A549 (cell line): ENCODE results near the gene CMIP. TPM values are rescaled to one million over a fixed set of nuclear protein-coding genes. Genes with fewer than 3 reads are reported as not detected.

Experiments
- ATAC-seq, 2 experiments: fragments of 200-7000 bp in 1 of 2; fragments of >200 bp in 1 of 2; cut with Nextera tagmentation in 1 of 2; cut with Tn5 transposase in 1 of 2; 3 replicates each; pipeline versions ENCODE4 v1.8.0 to v1.9.1; 2018 to 2020; ENCODE audit warnings: mild to moderate bottlenecking in 1 of 2, moderate library complexity in 1 of 2
- CTCF ChIA-PET: fragments of 300-600 bp; sonication (Branson Sonifier 250); formaldehyde crosslinking; extraction: SDS; loops from one replicate; lab custom pipeline; 2021; ENCODE audit warnings: antibody characterized with exemption, inconsistent platforms; lab: Yijun Ruan, JAX
- POLR2A ChIA-PET: fragments of 350-600 bp; formaldehyde crosslinking; extraction: SDS; loops from one replicate; lab custom pipeline; 2021; ENCODE audit warnings: antibody characterized with exemption, inconsistent platforms; lab: Yijun Ruan, JAX
- DNase-seq, 2 experiments: peaks; one replicate each; pipeline versions ENCODE4 v3.0.0 to v3.0.0-alpha.2; 2011 to 2016; ENCODE audit warnings: low read depth in 1 of 2, low spot score in 1 of 2
- FAIRE-seq: peaks from 2 replicates; lab custom pipeline; 2011; peaks lifted over from hg19 to GRCh38; lab: Jason Lieb, UNC
- H3K27ac ChIP-seq, 2 experiments: fragments of >200 bp; sonication (Bioruptor Twin); formaldehyde crosslinking; 3 replicates each; pipeline ENCODE4 v1.5.1; 2016 to 2017
- H3K4me1 ChIP-seq: fragments of >200 bp; sonication (Bioruptor Twin); formaldehyde crosslinking; 3 replicates; pipeline ENCODE4 v1.6.1; 2016
- H3K4me2 ChIP-seq: fragments of >200 bp; sonication (Bioruptor Twin); formaldehyde crosslinking; 3 replicates; pipeline ENCODE4 v1.6.1; 2016
- H3K4me3 ChIP-seq: fragments of >200 bp; sonication (Bioruptor Twin); formaldehyde crosslinking; 3 replicates; pipeline ENCODE4 v1.5.1; 2016
- H3K9me3 ChIP-seq: fragments of >200 bp; sonication (Bioruptor Twin); formaldehyde crosslinking; 3 replicates; pipeline ENCODE4 v1.6.1; 2016
- CEBPB ChIP-seq, 2 experiments: fragments of >200 bp in 1 of 2; sonication (Bioruptor Twin) in 1 of 2; formaldehyde crosslinking in 1 of 2; IDR thresholded peaks; 2 replicates each; pipeline ENCODE4 v1.6.1; 2012 to 2016
- CHD4 ChIP-seq: fragments of 200-600 bp; sonication (generic); IDR thresholded peaks from 2 replicates; pipeline ENCODE4 v1.6.1; 2016; ENCODE audit warnings: antibody characterized with exemption, mild to moderate bottlenecking, borderline replicate concordance
- EHF ChIP-seq: fragments of 250-450 bp; sonication (Bioruptor Pico); IDR thresholded peaks from 2 replicates; pipeline ENCODE4 v1.5.0; 2020; ENCODE audit warnings: mild to moderate bottlenecking
- ESRRA ChIP-seq: fragments of 150-350 bp; IDR thresholded peaks from 2 replicates; pipeline ENCODE4 v1.6.1; 2014; ENCODE audit warnings: mild to moderate bottlenecking, low read length, borderline replicate concordance
- FOSL2 ChIP-seq, 2 experiments: fragments of 450-650 bp in 1 of 2; fragments of >200 bp in 1 of 2; sonication (Bioruptor Twin) in 1 of 2; formaldehyde crosslinking; IDR thresholded peaks; 2 replicates each; pipeline versions ENCODE4 v1.5.0 to v1.6.1; 2016 to 2020; ENCODE audit warnings: mild to moderate bottlenecking in 1 of 2, moderate library complexity in 1 of 2
- GATA3 ChIP-seq: IDR thresholded peaks from 2 replicates; pipeline ENCODE4 v1.6.1; 2012; ENCODE audit warnings: borderline replicate concordance
- HDAC2 ChIP-seq: fragments of 200-600 bp; sonication (generic); IDR thresholded peaks from 2 replicates; pipeline ENCODE4 v1.6.1; 2016
- HOXB13 ChIP-seq: fragments of 250-450 bp; sonication (Bioruptor Pico); IDR thresholded peaks from 2 replicates; pipeline ENCODE4 v1.5.0; 2020; ENCODE audit warnings: low read depth, mild to moderate bottlenecking, moderate library complexity
- JUN ChIP-seq, 2 experiments: fragments of >200 bp; sonication (Bioruptor Twin); formaldehyde crosslinking; IDR thresholded peaks; 2 replicates in 1 of 2; 3 replicates in 1 of 2; pipeline ENCODE4 v1.6.1; 2016 to 2017
- JUNB ChIP-seq: fragments of >200 bp; sonication (Bioruptor Twin); formaldehyde crosslinking; IDR thresholded peaks from 2 replicates; pipeline ENCODE4 v1.6.1; 2016
- MAFK ChIP-seq: fragments of 450-650 bp; IDR thresholded peaks from 2 replicates; pipeline ENCODE4 v1.6.1; 2014; ENCODE audit not compliant: partially characterized antibody
- MAZ ChIP-seq: fragments of 150-350 bp; IDR thresholded peaks from 2 replicates; pipeline ENCODE4 v1.6.1; 2014; ENCODE audit warnings: antibody characterized with exemption, low read depth, low read length, borderline replicate concordance
- MYC ChIP-seq: IDR thresholded peaks from 2 replicates; pipeline ENCODE4 v1.6.1; 2012; ENCODE audit warnings: mild to moderate bottlenecking, inconsistent platforms, low read length, improper control_type of control experiment, borderline replicate concordance
- NPAS2 ChIP-seq: fragments of 250-450 bp; sonication (Bioruptor Pico); IDR thresholded peaks from 2 replicates; pipeline ENCODE4 v1.8.0; 2022; ENCODE audit warnings: mild to moderate bottlenecking, moderate library complexity, borderline replicate concordance
- NR3C1 ChIP-seq: fragments of >200 bp; sonication (Bioruptor Twin); formaldehyde crosslinking; IDR thresholded peaks from 3 replicates; pipeline ENCODE4 v1.6.1; 2017
- PHF8 ChIP-seq: fragments of 200-600 bp; sonication (generic); IDR thresholded peaks from 2 replicates; pipeline ENCODE4 v1.6.1; 2016; ENCODE audit warnings: low read depth, mild to moderate bottlenecking, antibody characterized with exemption, moderate library complexity, borderline replicate concordance
- POLR2A ChIP-seq: IDR thresholded peaks from 2 replicates; pipeline ENCODE4 v1.6.1; 2012; ENCODE audit warnings: mild to moderate bottlenecking, low read length
- RCOR1 ChIP-seq: fragments of 150-350 bp; IDR thresholded peaks from 2 replicates; pipeline ENCODE4 v1.6.1; 2014; ENCODE audit warnings: antibody characterized with exemption, low read length, low read depth
- SREBF2 ChIP-seq: fragments of 450-650 bp; IDR thresholded peaks from 2 replicates; pipeline ENCODE4 v1.6.1; 2014; ENCODE audit warnings: mild to moderate bottlenecking, moderate library complexity
- TFCP2L1 ChIP-seq: fragments of 250-450 bp; sonication (Bioruptor Pico); IDR thresholded peaks from 2 replicates; pipeline ENCODE4 v1.5.0; 2021; ENCODE audit warnings: mild to moderate bottlenecking
- ZC3H11A ChIP-seq: fragments of 450-650 bp; IDR thresholded peaks from 2 replicates; pipeline ENCODE4 v1.6.1; 2014; ENCODE audit warnings: antibody characterized with exemption, mild to moderate bottlenecking
- ZFP36 ChIP-seq: fragments of 450-650 bp; IDR thresholded peaks from 2 replicates; pipeline ENCODE4 v1.6.1; 2014; ENCODE audit warnings: borderline replicate concordance; ENCODE audit not compliant: partially characterized antibody
- ZSCAN20 ChIP-seq: fragments of 250-450 bp; sonication (Bioruptor Pico); IDR thresholded peaks from 2 replicates; pipeline ENCODE4 v1.8.0; 2022; ENCODE audit warnings: mild to moderate bottlenecking, moderate library complexity
- WGBS: methylation state at CpG from one replicate; pipeline ENCODE4 v1.1.6; 2017; ENCODE audit errors: missing lambda C conversion rate; 5-methylcytosine and 5-hydroxymethylcytosine counted together
- polyA plus RNA-seq, 4 experiments: library from polyadenylated mRNA; depleted of rRNA in 3 of 4; stranded (reverse); fragments of >200 nt; fragmentation: RNase III in 1 of 4; extraction: RNeasy Plus Mini Kit Qiagen cat#74134 plus additional on column Dnase treatment in 1 of 4; gene quantifications; 2 replicates in 3 of 4; 3 replicates in 1 of 4; pipeline ENCODE4 v1.2.3, GENCODE V29; 2011 to 2017
- TF ChIP-seq, protein P1 (sequence below): fragments of >200 bp; sonication (Bioruptor Twin); formaldehyde crosslinking; IDR thresholded peaks from 3 replicates; pipeline ENCODE4 v1.5.1; 2016
- TF ChIP-seq, protein P2 (sequence below): fragments of 250-450 bp; sonication (Bioruptor Pico); IDR thresholded peaks from 2 replicates; pipeline ENCODE4 v1.5.0; 2021; ENCODE audit warnings: mild to moderate bottlenecking, moderate library complexity, borderline replicate concordance

Gene CMIP
- polyA plus RNA-seq, 2 of the 4 experiments (the other 2 are of a cell fraction): 21.6 to 125 TPM

DNA sequence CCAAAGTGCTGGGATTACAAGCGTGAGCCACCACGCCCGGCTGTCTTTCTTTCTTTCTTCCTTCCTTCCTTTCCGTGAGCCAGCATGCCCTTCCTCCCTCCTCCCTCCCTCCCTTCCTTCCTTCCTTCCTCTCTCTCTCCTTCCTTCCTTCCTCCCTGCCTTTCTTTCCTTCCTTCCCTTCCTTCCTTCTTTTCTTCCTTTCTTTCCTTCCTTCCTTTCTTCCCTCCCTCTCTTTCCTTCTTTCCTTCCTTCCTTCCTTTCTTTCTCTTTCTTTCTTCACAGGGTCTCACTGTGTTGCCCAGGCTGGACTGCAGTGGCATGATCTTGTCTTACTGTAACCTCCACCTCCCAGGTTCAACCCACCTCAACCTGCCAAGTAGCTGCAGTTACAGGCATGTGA lies 283.8 kb downstream of the CMIP start:
- no peak for TF ChIP-seq RCOR1
- no peak for TF ChIP-seq NR3C1
- no peak for TF ChIP-seq SREBF2
- no peak for TF ChIP-seq CEBPB (IDR thresholded peaks at IDR 0.05)
- TF ChIP-seq MYC: no peak
- no peak for TF ChIP-seq ZC3H11A
- no peak for TF ChIP-seq ZFP36
- TF ChIP-seq EHF (CRISPR knock-in tag): no peak
- TF ChIP-seq CHD4: no peak
- 96% methylated on average over 4 of the region's 4 CpGs for WGBS
- Histone ChIP-seq H3K4me2 (no peak overlapping the region), H3K4me1 (peaks cover 27% of the 10 kb centered on the region), H3K9me3 (no peaks in the 10 kb centered on the region), H3K4me3 (no peak overlapping the region), H3K27ac (peak overlapping the region; percentile 84 to 91)
- DNase-seq (no peak), FAIRE-seq (no peak), ATAC-seq (no peak)
- POLR2A ChIA-PET: no interaction called here
- CTCF ChIA-PET: interaction anchor here (1.6 to 2.0 kb wide), 3 partner anchors 15 to 363 kb away, joined by 3 to 8 read pairs (median 7); no protein-coding TSS in a partner anchor

DNA sequence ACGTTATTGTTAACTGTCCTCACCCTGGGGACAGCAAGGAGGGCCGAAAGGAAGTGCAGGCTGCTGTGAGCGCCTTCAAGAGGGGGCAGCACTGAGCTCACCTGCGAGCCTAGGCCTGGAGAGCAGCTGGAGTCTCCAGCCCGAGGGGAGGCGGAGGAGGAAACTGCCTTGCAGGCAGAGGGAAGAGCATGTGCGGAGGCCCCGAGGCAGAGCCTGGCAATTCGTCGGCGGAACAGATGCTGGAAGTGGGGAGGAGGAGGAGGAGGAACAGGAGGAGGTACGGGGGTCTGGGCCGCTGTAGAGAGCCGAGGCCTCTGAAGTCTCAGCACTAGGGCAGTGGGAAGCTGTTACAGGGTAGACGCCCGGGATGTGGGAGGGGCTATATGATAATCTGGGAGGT lies 284.8 kb downstream of the CMIP start:
- ChIA-PET CTCF (interaction anchor here (1.0 to 2.2 kb wide), 18 partner anchors 8 to 364 kb away, joined by 3 to 12 read pairs (median 4); no protein-coding TSS in a partner anchor), POLR2A (no interaction called here)
- H3K4me3 ChIP-seq: no peak overlapping the region
- no peak for TF ChIP-seq GATA3
- TF ChIP-seq EHF (CRISPR knock-in tag): no peak
- TF ChIP-seq SREBF2: no peak
- TF ChIP-seq MAZ: no peak
- TF ChIP-seq, protein P1, sequence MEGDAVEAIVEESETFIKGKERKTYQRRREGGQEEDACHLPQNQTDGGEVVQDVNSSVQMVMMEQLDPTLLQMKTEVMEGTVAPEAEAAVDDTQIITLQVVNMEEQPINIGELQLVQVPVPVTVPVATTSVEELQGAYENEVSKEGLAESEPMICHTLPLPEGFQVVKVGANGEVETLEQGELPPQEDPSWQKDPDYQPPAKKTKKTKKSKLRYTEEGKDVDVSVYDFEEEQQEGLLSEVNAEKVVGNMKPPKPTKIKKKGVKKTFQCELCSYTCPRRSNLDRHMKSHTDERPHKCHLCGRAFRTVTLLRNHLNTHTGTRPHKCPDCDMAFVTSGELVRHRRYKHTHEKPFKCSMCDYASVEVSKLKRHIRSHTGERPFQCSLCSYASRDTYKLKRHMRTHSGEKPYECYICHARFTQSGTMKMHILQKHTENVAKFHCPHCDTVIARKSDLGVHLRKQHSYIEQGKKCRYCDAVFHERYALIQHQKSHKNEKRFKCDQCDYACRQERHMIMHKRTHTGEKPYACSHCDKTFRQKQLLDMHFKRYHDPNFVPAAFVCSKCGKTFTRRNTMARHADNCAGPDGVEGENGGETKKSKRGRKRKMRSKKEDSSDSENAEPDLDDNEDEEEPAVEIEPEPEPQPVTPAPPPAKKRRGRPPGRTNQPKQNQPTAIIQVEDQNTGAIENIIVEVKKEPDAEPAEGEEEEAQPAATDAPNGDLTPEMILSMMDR: no peak
- TF ChIP-seq HDAC2: no peak
- TF ChIP-seq NPAS2: no peak
- no peak for TF ChIP-seq MAFK
- H3K27ac ChIP-seq: peak overlapping the region; percentile 84 to 91
- FAIRE-seq (no peak), DNase-seq (no peak), ATAC-seq (no peak)
- H3K4me2 ChIP-seq: no peak overlapping the region; the same call in 2 of the 3 replicates
- WGBS: 91% methylated on average over 16 of the region's 16 CpGs
- H3K4me1 ChIP-seq: peaks cover 27% of the 10 kb centered on the region
- H3K9me3 ChIP-seq: no peaks in the 10 kb centered on the region

DNA sequence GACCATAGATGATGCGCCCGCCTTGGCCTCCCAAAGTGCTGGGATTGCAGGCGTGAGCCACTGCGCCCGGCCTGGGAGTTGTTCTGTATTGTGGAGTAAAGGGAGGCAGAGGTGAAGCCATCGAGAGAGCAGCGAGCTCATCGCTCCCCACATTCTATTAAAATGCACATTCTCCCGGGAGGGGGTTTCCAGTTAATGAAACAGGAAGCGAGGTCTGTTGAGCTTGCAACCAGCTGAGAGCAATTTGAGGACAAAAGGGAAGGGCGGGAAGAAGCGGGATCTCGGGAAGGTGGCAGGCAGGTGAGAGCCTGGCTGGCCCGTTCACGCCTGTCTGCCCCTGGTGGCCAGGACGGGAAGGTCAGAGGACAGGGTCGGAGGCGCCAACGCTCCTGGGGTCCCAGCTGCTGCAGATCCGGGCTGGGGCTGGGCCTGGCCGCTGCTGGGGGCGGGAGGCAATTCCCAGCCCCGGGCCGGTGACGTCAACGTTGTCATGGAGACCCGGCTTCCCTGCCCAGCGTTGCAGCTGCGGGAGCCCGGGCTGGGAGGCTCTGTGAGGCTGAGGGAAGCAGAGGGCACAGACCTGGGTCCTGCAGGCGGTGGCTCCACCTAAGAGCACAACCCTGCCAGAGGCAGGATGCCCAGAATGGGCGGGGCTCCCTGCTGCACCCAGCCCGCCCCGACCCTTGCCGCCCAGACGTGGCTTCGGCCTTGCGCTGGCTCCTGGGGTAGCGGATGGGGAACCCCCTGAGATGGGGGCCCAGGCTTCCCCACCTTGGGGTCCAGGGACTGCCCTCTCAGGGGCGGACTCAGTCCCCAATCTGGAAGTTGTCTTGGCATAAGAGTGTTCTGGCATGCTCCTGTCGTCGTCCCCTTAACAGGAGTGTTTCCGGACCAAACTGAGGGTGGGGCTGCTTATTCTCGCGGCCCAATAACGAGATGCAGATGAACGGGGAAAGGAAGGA lies 285.8 kb downstream of the CMIP start:
- ChIA-PET POLR2A (interaction anchor here (0.7 to 0.8 kb wide), 2 partner anchors 19 to 327 kb away, joined by 3 to 5 read pairs; no protein-coding TSS in a partner anchor), CTCF (interaction anchor here (0.7 to 2.2 kb wide), 20 partner anchors 10 to 695 kb away, joined by 3 to 12 read pairs (median 4); partner anchors contain the start of gene ATMIN)
- H3K27ac ChIP-seq: peak overlapping the region; percentile 84 to 91
- DNase-seq (peak; percentile 95), ATAC-seq (peak; percentile 97), FAIRE-seq (no peak)
- no peaks in the 10 kb centered on the region for H3K9me3 ChIP-seq
- peaks cover 26% of the 10 kb centered on the region for H3K4me1 ChIP-seq
- peak overlapping the region; percentile 68 for H3K4me2 ChIP-seq
- WGBS: 23% methylated on average over 36 of the region's 47 CpGs
- peak overlapping the region; percentile 16; the same call in 1 of the 3 replicates for H3K4me3 ChIP-seq
- TF ChIP-seq FOSL2 (IDR thresholded peaks at IDR 0.05) (no peak), FOSL2 (CRISPR knock-in tag; IDR thresholded peaks at IDR 0.05) (peak; percentile 23; the same call in 1 of the 2 replicates), ZSCAN20 (CRISPR knock-in tag) (0 out of 2 replicates have a peak, but pooled peaks have one; percentile 41), TFCP2L1 (CRISPR knock-in tag) (no peak; the same call in 1 of the 2 replicates), HOXB13 (CRISPR knock-in tag) (peak; percentile 95), MAZ (no peak), NPAS2 (no peak), JUNB (no peak), ZFP36 (no peak), MAFK (no peak), PHF8 (no peak), POLR2A (no peak), JUN (IDR thresholded peaks at IDR 0.05) (peak; percentile 50 to 88; a peak in 4 of 5 replicates), ESRRA (no peak)
- TF ChIP-seq, protein P1: peak; percentile 57
- TF ChIP-seq, protein P2, sequence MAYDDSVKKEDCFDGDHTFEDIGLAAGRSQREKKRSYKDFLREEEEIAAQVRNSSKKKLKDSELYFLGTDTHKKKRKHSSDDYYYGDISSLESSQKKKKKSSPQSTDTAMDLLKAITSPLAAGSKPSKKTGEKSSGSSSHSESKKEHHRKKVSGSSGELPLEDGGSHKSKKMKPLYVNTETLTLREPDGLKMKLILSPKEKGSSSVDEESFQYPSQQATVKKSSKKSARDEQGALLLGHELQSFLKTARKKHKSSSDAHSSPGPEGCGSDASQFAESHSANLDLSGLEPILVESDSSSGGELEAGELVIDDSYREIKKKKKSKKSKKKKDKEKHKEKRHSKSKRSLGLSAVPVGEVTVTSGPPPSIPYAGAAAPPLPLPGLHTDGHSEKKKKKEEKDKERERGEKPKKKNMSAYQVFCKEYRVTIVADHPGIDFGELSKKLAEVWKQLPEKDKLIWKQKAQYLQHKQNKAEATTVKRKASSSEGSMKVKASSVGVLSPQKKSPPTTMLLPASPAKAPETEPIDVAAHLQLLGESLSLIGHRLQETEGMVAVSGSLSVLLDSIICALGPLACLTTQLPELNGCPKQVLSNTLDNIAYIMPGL: no peak
